SK-N-SH treated with all-trans-retinoic acid at 6 μM for 48 hours (cell line): ENCODE measurements around the gene CEBPB.
"Not testable (repeated sequence)": the region's sequence is repeated elsewhere in the genome, so short reads cannot be mapped to it uniquely, and the experiment has no call there.

ENCODE experiments used
- ATAC-seq: fragments of 200-7000 bp; cut with Tn5 transposase; 3 replicates; pipeline ENCODE4 v1.9.1; 2020; ENCODE audit warnings: mild to moderate bottlenecking, moderate library complexity
- BACH2 ChIP-seq: fragments of 250-450 bp; sonication (Bioruptor Pico); IDR thresholded peaks from 2 replicates; pipeline ENCODE4 v1.9.0; 2021; ENCODE audit warnings: mild to moderate bottlenecking, borderline replicate concordance
- CSDC2 ChIP-seq: fragments of 250-450 bp; sonication (Bioruptor Pico); IDR thresholded peaks from 2 replicates; pipeline ENCODE4 v1.5.0; 2020; ENCODE audit warnings: mild to moderate bottlenecking, moderate library complexity
- ESRRG ChIP-seq: fragments of 250-450 bp; sonication (Bioruptor Pico); IDR thresholded peaks from 2 replicates; pipeline ENCODE4 v1.6.1; 2021; ENCODE audit warnings: mild to moderate bottlenecking
- GLIS3 ChIP-seq: fragments of 250-450 bp; sonication (Bioruptor Pico); IDR thresholded peaks from 2 replicates; pipeline ENCODE4 v1.5.0; 2020; ENCODE audit warnings: mild to moderate bottlenecking, moderate library complexity
- ISL1 ChIP-seq: fragments of 250-450 bp; sonication (Bioruptor Pico); IDR thresholded peaks from 2 replicates; pipeline ENCODE4 v2.1.2; 2022; ENCODE audit warnings: mild to moderate bottlenecking, moderate library complexity
- OSR1 ChIP-seq: fragments of 250-450 bp; sonication (Bioruptor Pico); IDR thresholded peaks from 2 replicates; pipeline ENCODE4 v1.8.0; 2022; ENCODE audit warnings: moderate library complexity, mild to moderate bottlenecking, inconsistent platforms
- PPARA ChIP-seq: fragments of 250-450 bp; sonication (Bioruptor Pico); IDR thresholded peaks from 2 replicates; pipeline ENCODE4 v1.5.0; 2020; ENCODE audit warnings: mild to moderate bottlenecking, borderline replicate concordance
- RARB ChIP-seq: fragments of 250-450 bp; sonication (Bioruptor Pico); IDR thresholded peaks from 2 replicates; pipeline ENCODE4 v1.8.0; 2021; ENCODE audit warnings: mild to moderate bottlenecking, moderate library complexity
- SNAI2 ChIP-seq: fragments of 250-450 bp; sonication (Bioruptor Pico); IDR thresholded peaks from 2 replicates; pipeline ENCODE4 v1.5.0; 2020; ENCODE audit warnings: mild to moderate bottlenecking, moderate library complexity
- TCF4 ChIP-seq: fragments of 250-450 bp; sonication (Bioruptor Pico); IDR thresholded peaks from 2 replicates; pipeline ENCODE4 v1.8.0; 2021; ENCODE audit warnings: mild to moderate bottlenecking, moderate library complexity, borderline replicate concordance
- TOX ChIP-seq: fragments of 250-450 bp; sonication (Bioruptor Pico); IDR thresholded peaks from 2 replicates; pipeline ENCODE4 v1.8.0; 2021; ENCODE audit warnings: mild to moderate bottlenecking, moderate library complexity, borderline replicate concordance
- ZC3H10 ChIP-seq: fragments of 250-450 bp; sonication (Bioruptor Pico); IDR thresholded peaks from 2 replicates; pipeline ENCODE4 v1.5.1; 2021; ENCODE audit warnings: mild to moderate bottlenecking, moderate library complexity
- ZFP3 ChIP-seq: fragments of 250-450 bp; sonication (Bioruptor Pico); IDR thresholded peaks from 2 replicates; pipeline ENCODE4 v1.5.0; 2020; ENCODE audit warnings: mild to moderate bottlenecking, moderate library complexity
- ZFP30 ChIP-seq: fragments of 450-650 bp; formaldehyde crosslinking; IDR thresholded peaks from 2 replicates; pipeline ENCODE4 v1.5.0; 2022; ENCODE audit warnings: mild to moderate bottlenecking, moderate library complexity
- ZNF565 ChIP-seq: fragments of 450-650 bp; formaldehyde crosslinking; conservative IDR thresholded peaks from 2 replicates; pipeline ENCODE4 v1.5.0; 2020; ENCODE audit warnings: low read depth, mild to moderate bottlenecking, moderate library complexity
- ZNF70 ChIP-seq: fragments of 450-650 bp; formaldehyde crosslinking; IDR thresholded peaks from 2 replicates; pipeline ENCODE4 v1.5.0; 2020; ENCODE audit warnings: mild to moderate bottlenecking, moderate library complexity
- ZNF8 ChIP-seq: fragments of 450-650 bp; formaldehyde crosslinking; IDR thresholded peaks from 2 replicates; pipeline ENCODE4 v1.5.0; 2020; ENCODE audit warnings: mild to moderate bottlenecking, moderate library complexity
- TF ChIP-seq, protein P1 (sequence below): fragments of 250-450 bp; sonication (Bioruptor Pico); IDR thresholded peaks from 2 replicates; pipeline ENCODE4 v1.8.0; 2021; ENCODE audit warnings: low read depth, mild to moderate bottlenecking, moderate library complexity, borderline replicate concordance
- TF ChIP-seq, protein P2 (sequence below): fragments of 250-450 bp; sonication (Bioruptor Pico); IDR thresholded peaks from 2 replicates; pipeline ENCODE4 v1.5.1; 2021; ENCODE audit warnings: mild to moderate bottlenecking, moderate library complexity
- TF ChIP-seq, protein P3 (sequence below): fragments of 250-450 bp; sonication (Bioruptor Pico); IDR thresholded peaks from 2 replicates; pipeline ENCODE4 v1.5.1; 2020; ENCODE audit warnings: low read depth, mild to moderate bottlenecking, moderate library complexity
- TF ChIP-seq, protein P4 (sequence below): fragments of 250-450 bp; sonication (Bioruptor Pico); IDR thresholded peaks from 2 replicates; pipeline ENCODE4 v1.5.0; 2020; ENCODE audit warnings: mild to moderate bottlenecking, moderate library complexity
- TF ChIP-seq, protein P5 (sequence below): fragments of 250-450 bp; sonication (Bioruptor Pico); IDR thresholded peaks from 2 replicates; pipeline ENCODE4 v1.8.0; 2020; ENCODE audit warnings: mild to moderate bottlenecking, moderate library complexity, borderline replicate concordance

The CEBPB gene

DNA sequence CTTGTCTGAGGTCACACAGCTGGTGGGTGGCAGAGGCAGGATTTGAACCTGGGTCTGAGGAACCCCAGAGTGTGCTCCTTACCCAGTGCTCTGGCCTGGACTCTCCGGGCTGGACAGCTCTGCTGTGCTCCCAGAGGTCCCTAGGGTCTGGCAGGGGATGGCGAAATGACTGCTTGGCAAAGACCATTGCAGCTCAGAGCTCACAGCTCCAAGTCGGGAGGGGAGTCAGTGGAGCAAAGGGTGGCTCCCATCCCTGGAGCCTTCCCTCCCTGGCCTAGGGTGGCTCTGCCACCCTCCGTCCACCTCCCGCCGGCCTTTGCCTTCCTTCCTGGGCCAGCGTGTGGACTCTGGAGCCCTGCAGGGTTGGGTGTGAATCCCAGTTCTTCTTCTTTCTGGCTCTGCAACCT, 17.5 kb downstream of the CEBPB start:
- TF ChIP-seq OSR1 (CRISPR knock-in tag): no peak
- TF ChIP-seq ZC3H10 (CRISPR knock-in tag): no peak
- no peak for TF ChIP-seq RARB
- TF ChIP-seq GLIS3 (CRISPR knock-in tag): no peak
- no peak for TF ChIP-seq BACH2 (CRISPR knock-in tag)
- no peak for TF ChIP-seq TOX (CRISPR knock-in tag)
- TF ChIP-seq, protein P1, sequence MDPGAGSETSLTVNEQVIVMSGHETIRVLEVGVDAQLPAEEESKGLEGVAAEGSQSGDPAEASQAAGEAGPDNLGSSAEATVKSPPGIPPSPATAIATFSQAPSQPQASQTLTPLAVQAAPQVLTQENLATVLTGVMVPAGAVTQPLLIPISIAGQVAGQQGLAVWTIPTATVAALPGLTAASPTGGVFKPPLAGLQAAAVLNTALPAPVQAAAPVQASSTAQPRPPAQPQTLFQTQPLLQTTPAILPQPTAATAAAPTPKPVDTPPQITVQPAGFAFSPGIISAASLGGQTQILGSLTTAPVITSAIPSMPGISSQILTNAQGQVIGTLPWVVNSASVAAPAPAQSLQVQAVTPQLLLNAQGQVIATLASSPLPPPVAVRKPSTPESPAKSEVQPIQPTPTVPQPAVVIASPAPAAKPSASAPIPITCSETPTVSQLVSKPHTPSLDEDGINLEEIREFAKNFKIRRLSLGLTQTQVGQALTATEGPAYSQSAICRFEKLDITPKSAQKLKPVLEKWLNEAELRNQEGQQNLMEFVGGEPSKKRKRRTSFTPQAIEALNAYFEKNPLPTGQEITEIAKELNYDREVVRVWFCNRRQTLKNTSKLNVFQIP (CRISPR knock-in tag): no peak
- no peak for TF ChIP-seq ISL1 (CRISPR knock-in tag)
- no peak for TF ChIP-seq ZFP30 (CRISPR knock-in tag)
- TF ChIP-seq, protein P2, sequence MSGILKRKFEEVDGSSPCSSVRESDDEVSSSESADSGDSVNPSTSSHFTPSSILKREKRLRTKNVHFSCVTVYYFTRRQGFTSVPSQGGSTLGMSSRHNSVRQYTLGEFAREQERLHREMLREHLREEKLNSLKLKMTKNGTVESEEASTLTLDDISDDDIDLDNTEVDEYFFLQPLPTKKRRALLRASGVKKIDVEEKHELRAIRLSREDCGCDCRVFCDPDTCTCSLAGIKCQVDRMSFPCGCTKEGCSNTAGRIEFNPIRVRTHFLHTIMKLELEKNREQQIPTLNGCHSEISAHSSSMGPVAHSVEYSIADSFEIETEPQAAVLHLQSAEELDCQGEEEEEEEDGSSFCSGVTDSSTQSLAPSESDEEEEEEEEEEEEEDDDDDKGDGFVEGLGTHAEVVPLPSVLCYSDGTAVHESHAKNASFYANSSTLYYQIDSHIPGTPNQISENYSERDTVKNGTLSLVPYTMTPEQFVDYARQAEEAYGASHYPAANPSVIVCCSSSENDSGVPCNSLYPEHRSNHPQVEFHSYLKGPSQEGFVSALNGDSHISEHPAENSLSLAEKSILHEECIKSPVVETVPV (CRISPR knock-in tag): no peak
- TF ChIP-seq, protein P3, sequence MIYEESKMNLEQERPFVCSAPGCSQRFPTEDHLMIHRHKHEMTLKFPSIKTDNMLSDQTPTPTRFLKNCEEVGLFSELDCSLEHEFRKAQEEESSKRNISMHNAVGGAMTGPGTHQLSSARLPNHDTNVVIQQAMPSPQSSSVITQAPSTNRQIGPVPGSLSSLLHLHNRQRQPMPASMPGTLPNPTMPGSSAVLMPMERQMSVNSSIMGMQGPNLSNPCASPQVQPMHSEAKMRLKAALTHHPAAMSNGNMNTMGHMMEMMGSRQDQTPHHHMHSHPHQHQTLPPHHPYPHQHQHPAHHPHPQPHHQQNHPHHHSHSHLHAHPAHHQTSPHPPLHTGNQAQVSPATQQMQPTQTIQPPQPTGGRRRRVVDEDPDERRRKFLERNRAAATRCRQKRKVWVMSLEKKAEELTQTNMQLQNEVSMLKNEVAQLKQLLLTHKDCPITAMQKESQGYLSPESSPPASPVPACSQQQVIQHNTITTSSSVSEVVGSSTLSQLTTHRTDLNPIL (CRISPR knock-in tag): no peak
- no peak for TF ChIP-seq ZNF565 (CRISPR knock-in tag)
- no peak for TF ChIP-seq ZFP3 (CRISPR knock-in tag)
- no peak for TF ChIP-seq SNAI2 (CRISPR knock-in tag)

DNA sequence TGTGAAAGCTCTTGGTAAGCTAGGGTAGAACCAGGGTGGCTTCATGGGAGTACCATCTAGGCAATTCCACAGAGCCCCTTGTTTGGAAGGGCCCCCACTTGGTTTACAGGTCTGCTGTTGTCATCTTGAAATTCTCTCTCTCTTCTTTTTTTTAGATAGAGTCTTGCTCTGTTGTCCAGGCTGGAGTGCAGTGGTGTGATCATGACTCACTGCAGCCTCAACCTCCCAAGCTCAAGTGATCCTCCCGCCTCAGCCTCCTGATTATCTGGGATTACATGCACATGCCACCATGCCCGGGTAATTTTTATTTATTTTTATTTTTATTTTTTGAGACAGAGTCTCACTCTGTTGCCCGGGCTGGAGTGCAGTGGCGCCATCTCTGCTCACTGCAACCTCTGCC, 18.2 kb downstream of the CEBPB start:
- not testable (repeated sequence) for ATAC-seq

More for the DNA sequence above, 17.5 kb downstream of the CEBPB start:
- no peak for ATAC-seq

DNA sequence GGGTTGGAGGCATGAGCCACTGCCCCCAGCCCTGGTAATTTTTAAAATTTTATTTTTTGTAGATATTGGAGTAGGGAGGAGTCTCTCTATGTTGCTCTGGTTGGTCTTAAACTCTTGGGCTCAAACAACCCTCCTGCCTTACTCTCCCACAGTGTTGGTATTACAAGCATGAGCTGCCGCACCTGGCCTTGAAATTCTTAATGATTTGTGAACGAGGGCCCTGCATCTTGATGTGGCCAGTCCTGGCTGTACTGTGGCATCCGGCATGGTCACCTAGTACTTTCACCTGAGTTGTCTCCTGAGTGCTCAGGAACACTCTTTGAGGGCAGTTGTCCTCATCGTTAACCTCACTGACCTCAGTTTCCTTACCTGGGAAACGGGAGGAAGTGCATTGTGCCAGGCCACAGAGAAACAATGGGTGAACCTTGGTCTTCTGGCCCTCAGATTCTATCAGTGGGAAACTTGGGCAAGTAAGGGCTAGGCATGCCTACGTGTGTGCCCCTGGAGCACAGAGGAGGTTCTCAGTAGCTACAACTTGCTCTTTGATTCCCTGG, 19.5 kb downstream of the CEBPB start:
- ATAC-seq: no peak
- TF ChIP-seq, protein P1 (CRISPR knock-in tag): no peak
- TF ChIP-seq GLIS3 (CRISPR knock-in tag) (no peak), TOX (CRISPR knock-in tag) (no peak), CSDC2 (CRISPR knock-in tag) (no peak), RARB (no peak)
- TF ChIP-seq, protein P4, sequence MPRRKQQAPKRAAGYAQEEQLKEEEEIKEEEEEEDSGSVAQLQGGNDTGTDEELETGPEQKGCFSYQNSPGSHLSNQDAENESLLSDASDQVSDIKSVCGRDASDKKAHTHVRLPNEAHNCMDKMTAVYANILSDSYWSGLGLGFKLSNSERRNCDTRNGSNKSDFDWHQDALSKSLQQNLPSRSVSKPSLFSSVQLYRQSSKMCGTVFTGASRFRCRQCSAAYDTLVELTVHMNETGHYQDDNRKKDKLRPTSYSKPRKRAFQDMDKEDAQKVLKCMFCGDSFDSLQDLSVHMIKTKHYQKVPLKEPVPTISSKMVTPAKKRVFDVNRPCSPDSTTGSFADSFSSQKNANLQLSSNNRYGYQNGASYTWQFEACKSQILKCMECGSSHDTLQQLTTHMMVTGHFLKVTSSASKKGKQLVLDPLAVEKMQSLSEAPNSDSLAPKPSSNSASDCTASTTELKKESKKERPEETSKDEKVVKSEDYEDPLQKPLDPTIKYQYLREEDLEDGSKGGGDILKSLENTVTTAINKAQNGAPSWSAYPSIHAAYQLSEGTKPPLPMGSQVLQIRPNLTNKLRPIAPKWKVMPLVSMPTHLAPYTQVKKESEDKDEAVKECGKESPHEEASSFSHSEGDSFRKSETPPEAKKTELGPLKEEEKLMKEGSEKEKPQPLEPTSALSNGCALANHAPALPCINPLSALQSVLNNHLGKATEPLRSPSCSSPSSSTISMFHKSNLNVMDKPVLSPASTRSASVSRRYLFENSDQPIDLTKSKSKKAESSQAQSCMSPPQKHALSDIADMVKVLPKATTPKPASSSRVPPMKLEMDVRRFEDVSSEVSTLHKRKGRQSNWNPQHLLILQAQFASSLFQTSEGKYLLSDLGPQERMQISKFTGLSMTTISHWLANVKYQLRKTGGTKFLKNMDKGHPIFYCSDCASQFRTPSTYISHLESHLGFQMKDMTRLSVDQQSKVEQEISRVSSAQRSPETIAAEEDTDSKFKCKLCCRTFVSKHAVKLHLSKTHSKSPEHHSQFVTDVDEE (CRISPR knock-in tag): no peak

DNA sequence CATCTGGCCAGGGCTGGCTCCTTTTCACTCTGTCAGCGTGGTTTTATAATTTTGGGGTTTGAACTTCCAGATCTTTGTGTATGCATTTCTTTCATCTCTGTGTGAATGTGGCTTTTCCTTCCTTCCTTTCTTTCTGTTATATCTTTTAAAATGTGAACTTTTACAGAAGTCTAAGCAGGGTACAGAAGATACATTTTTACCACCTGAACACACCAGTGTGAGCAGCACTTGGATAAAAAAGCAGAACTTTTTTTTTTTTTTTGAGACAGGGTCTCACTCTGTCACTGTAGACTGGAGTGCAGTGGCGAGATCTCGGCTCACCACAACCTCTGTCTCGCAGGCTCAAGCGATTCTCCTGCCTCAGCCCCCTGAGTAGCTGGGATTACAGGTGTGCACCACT, 20.5 kb downstream of the CEBPB start:
- no peak for ATAC-seq
- TF ChIP-seq ZFP3 (CRISPR knock-in tag) (no peak), CSDC2 (CRISPR knock-in tag) (no peak), ISL1 (CRISPR knock-in tag) (no peak), PPARA (CRISPR knock-in tag) (no peak), ESRRG (CRISPR knock-in tag) (no peak), ZNF70 (CRISPR knock-in tag) (no peak), SNAI2 (CRISPR knock-in tag) (no peak), ZNF8 (no peak), TCF4 (CRISPR knock-in tag) (no peak), ZFP30 (CRISPR knock-in tag) (no peak), GLIS3 (CRISPR knock-in tag) (no peak), RARB (no peak)
- TF ChIP-seq, protein P4 (CRISPR knock-in tag): no peak
- TF ChIP-seq, protein P5, sequence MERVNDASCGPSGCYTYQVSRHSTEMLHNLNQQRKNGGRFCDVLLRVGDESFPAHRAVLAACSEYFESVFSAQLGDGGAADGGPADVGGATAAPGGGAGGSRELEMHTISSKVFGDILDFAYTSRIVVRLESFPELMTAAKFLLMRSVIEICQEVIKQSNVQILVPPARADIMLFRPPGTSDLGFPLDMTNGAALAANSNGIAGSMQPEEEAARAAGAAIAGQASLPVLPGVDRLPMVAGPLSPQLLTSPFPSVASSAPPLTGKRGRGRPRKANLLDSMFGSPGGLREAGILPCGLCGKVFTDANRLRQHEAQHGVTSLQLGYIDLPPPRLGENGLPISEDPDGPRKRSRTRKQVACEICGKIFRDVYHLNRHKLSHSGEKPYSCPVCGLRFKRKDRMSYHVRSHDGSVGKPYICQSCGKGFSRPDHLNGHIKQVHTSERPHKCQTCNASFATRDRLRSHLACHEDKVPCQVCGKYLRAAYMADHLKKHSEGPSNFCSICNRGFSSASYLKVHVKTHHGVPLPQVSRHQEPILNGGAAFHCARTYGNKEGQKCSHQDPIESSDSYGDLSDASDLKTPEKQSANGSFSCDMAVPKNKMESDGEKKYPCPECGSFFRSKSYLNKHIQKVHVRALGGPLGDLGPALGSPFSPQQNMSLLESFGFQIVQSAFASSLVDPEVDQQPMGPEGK: no peak
